Activated B cell treated with CpG ODN at 0.5 μM for 24 hours (primary cell): ENCODE data around the gene PWP2. TPM values are rescaled to one million over a fixed set of nuclear protein-coding genes. Genes with fewer than 3 reads are reported as not detected.

Source experiments
- ATAC-seq: fragments of 200-7000 bp; cut with Tn5 transposase; one replicate; pipeline ENCODE4 v1.10.0; 2021; ENCODE audit warnings: low read depth, mild to moderate bottlenecking, moderate library complexity
- CTCF ChIA-PET: fragments of 350-600 bp; sonication (Branson Sonifier 250); formaldehyde crosslinking; loops from one replicate; lab custom pipeline; 2021; ENCODE audit warnings: antibody characterized with exemption; lab: Charles Lee
- POLR2A ChIA-PET: fragments of 350-600 bp; sonication (Branson Sonifier 250); formaldehyde crosslinking; loops from one replicate; lab custom pipeline; 2021; ENCODE audit warnings: antibody characterized with exemption; lab: Charles Lee
- DNase-seq: peaks from one replicate; pipeline ENCODE4 v3.0.0; 2022
- H3K27ac Mint-ChIP-seq: one replicate; pipeline ENCODE4 v1.8.0; 2020; ENCODE audit warnings: mixed read lengths
- H3K27me3 Mint-ChIP-seq: one replicate; pipeline ENCODE4 v1.8.0; 2021; ENCODE audit warnings: mixed read lengths
- H3K36me3 Mint-ChIP-seq: one replicate; pipeline ENCODE4 v1.8.0; 2021; ENCODE audit warnings: low read depth, mixed read lengths
- H3K4me1 Mint-ChIP-seq: one replicate; pipeline ENCODE4 v1.8.0; 2021; ENCODE audit warnings: mixed read lengths
- H3K4me3 Mint-ChIP-seq: one replicate; pipeline ENCODE4 v1.8.0; 2020; ENCODE audit warnings: mild to moderate bottlenecking, mixed read lengths
- H3K9me3 Mint-ChIP-seq: one replicate; pipeline ENCODE4 v1.8.0; 2020; ENCODE audit warnings: mixed read lengths
- CTCF ChIP-seq: fragments of 200-600 bp; IDR thresholded peaks from one replicate; pipeline ENCODE4 v1.8.0; 2022; ENCODE audit warnings: antibody characterized with exemption, mild to moderate bottlenecking
- intact Hi-C: fragments of 100-400 bp; cut with micrococcal nuclease; formaldehyde crosslinking; loops from one replicate; pipeline ENCODE4 v1.15.1; 2024
- total RNA-seq: library from RNA; stranded (reverse); gene quantifications from 2 replicates; pipeline ENCODE4 v1.2.3, GENCODE V29; 2022

PWP2 gene
- total RNA-seq, 1 donor from 2014 or later: 11.8 TPM

- intact Hi-C loops: no loop called here
- CTCF ChIA-PET: no interaction called here
- no peaks in the 10 kb centered on the region for H3K9me3 Mint-ChIP-seq
- peaks cover 27% of the 10 kb centered on the region for H3K4me1 Mint-ChIP-seq
- H3K36me3 Mint-ChIP-seq: peaks cover 95% of the 10 kb centered on the region
- no peak overlapping the region for H3K4me3 Mint-ChIP-seq
- POLR2A ChIA-PET: no interaction called here
- no peak for TF ChIP-seq CTCF
- H3K27me3 Mint-ChIP-seq: no peaks in the 10 kb centered on the region
- H3K27ac Mint-ChIP-seq: no peak overlapping the region
- DNase-seq (no peak), ATAC-seq (no peak)
Measured at GRCh38 chr21:44082648-44083440, 24.4 kb upstream of the PWP2 start.

GRCh38 chr21:44083631-44084291 is 23.4 kb upstream of the PWP2 start:
- DNase-seq (no peak), ATAC-seq (peak; percentile 31)

GRCh38 chr21:44084496-44085241 is 22.5 kb upstream of the PWP2 start:
- Mint-ChIP-seq H3K9me3 (no peaks in the 10 kb centered on the region), H3K4me3 (no peak overlapping the region), H3K4me1 (peaks cover 44% of the 10 kb centered on the region), H3K27me3 (no peaks in the 10 kb centered on the region), H3K36me3 (peaks cover 97% of the 10 kb centered on the region), H3K27ac (peak overlapping the region; percentile 18)
- intact Hi-C loops: no loop called here
- ChIA-PET POLR2A (no interaction called here), CTCF (interaction anchor here (0.6 kb wide), 1 partner anchor 9 kb away, joined by 3 read pairs; no protein-coding TSS in a partner anchor)
- no peak for DNase-seq
- ATAC-seq: no peak
- TF ChIP-seq CTCF: no peak

More at GRCh38 chr21:44083631-44084291, 23.4 kb upstream of the PWP2 start:
- ChIA-PET POLR2A (no interaction called here), CTCF (interaction anchor here (0.6 kb wide), 1 partner anchor 10 kb away, joined by 3 read pairs; no protein-coding TSS in a partner anchor)
- Mint-ChIP-seq H3K4me1 (peaks cover 36% of the 10 kb centered on the region), H3K36me3 (peaks cover 96% of the 10 kb centered on the region), H3K27me3 (no peaks in the 10 kb centered on the region), H3K9me3 (no peaks in the 10 kb centered on the region), H3K4me3 (no peak overlapping the region), H3K27ac (peak overlapping the region; percentile 65)
- intact Hi-C loops: no loop called here
- TF ChIP-seq CTCF: no peak

GRCh38 chr21:44085491-44086321 is 21.5 kb upstream of the PWP2 start:
- CTCF ChIA-PET: interaction anchor here (0.7 kb wide), 1 partner anchor 214 kb away, joined by 5 read pairs; no protein-coding TSS in a partner anchor
- TF ChIP-seq CTCF: no peak
- peak overlapping the region; percentile 53 for H3K27ac Mint-ChIP-seq

More at GRCh38 chr21:44085491-44086321, 21.5 kb upstream of the PWP2 start:
- intact Hi-C loops: no loop called here
- DNase-seq (no peak), ATAC-seq (no peak)
- H3K27me3 Mint-ChIP-seq: no peaks in the 10 kb centered on the region
- POLR2A ChIA-PET: no interaction called here
- H3K36me3 Mint-ChIP-seq: peaks cover 95% of the 10 kb centered on the region
- peaks cover 47% of the 10 kb centered on the region for H3K4me1 Mint-ChIP-seq
- no peak overlapping the region for H3K4me3 Mint-ChIP-seq
- no peaks in the 10 kb centered on the region for H3K9me3 Mint-ChIP-seq
